ENCODE measurements around the gene ZNF536.

- no peak for TF ChIP-seq MAZ (IDR thresholded peaks at IDR 0.05; ENCODE audit: borderline replicate concordance, low read depth, low read length)
- TF ChIP-seq RAD21 (IDR thresholded peaks at IDR 0.05; ENCODE audit: low read length) = no peak
- TF ChIP-seq RCOR1 (IDR thresholded peaks at IDR 0.05; ENCODE audit: insufficient replicate concordance, low read length) = no peak
- TF ChIP-seq, protein P1, sequence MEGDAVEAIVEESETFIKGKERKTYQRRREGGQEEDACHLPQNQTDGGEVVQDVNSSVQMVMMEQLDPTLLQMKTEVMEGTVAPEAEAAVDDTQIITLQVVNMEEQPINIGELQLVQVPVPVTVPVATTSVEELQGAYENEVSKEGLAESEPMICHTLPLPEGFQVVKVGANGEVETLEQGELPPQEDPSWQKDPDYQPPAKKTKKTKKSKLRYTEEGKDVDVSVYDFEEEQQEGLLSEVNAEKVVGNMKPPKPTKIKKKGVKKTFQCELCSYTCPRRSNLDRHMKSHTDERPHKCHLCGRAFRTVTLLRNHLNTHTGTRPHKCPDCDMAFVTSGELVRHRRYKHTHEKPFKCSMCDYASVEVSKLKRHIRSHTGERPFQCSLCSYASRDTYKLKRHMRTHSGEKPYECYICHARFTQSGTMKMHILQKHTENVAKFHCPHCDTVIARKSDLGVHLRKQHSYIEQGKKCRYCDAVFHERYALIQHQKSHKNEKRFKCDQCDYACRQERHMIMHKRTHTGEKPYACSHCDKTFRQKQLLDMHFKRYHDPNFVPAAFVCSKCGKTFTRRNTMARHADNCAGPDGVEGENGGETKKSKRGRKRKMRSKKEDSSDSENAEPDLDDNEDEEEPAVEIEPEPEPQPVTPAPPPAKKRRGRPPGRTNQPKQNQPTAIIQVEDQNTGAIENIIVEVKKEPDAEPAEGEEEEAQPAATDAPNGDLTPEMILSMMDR (conservative IDR thresholded peaks at IDR 0.05; ENCODE audit: low read depth, low read length) = no peak
- no peak for TF ChIP-seq POLR2A (IDR thresholded peaks at IDR 0.05; ENCODE audit: low read depth, low read length)
- no peak for TF ChIP-seq RFX5 (IDR thresholded peaks at IDR 0.05; ENCODE audit: low read depth, low read length)
- TF ChIP-seq BHLHE40 (IDR thresholded peaks at IDR 0.05; ENCODE audit: low read depth, low read length) = no peak
Measured at GRCh38 chr19:30326393-30326710, 45.8 kb upstream of the ZNF536 start.

Measured in IMR-90 (cell line).